AG09309 (cell line): Measurements from ENCODE around the gene HLCS.

Experiments
- DNase-seq: peaks from one replicate; pipeline ENCODE4 v3.0.0-alpha.2; 2010; ENCODE audit warnings: low read depth
- H3K4me3 ChIP-seq: 2 replicates; pipeline ENCODE4 v1.5.1; 2011; ENCODE audit warnings: mild to moderate bottlenecking, low read depth, low read length, moderate library complexity; ENCODE audit not compliant: control insufficient read depth
- CTCF ChIP-seq: IDR thresholded peaks from 2 replicates; pipeline ENCODE4 v1.5.1; 2011; ENCODE audit warnings: mild to moderate bottlenecking, low read depth, low read length, inconsistent platforms; ENCODE audit not compliant: insufficient read depth, control insufficient read depth; ENCODE audit errors: missing control alignments

Gene HLCS

DNA sequence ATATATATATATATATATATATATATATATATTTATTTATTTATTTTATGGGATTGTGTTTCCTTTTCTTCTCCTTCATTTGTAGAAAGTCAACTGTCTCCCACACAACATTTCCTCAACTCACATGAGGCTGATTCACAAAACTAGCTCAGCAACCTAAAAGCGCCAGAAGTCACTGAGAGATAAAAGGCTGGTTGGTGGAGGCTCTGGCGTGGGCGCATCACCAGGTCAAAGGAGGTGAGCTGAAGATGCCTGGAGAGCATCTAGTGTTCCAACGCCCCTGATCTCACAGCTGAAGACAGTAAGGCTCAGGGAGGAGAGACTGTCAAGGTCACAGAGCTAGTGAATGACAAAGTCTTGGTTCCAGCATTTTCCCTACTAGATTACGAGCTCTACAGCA, 78.0 kb downstream of the HLCS start:
- TF ChIP-seq CTCF, result no peak
- DNase-seq, result no peak
- H3K4me3 ChIP-seq, result no peak overlapping the region

- no peak overlapping the region for H3K4me3 ChIP-seq
- no peak for TF ChIP-seq CTCF
- no peak for DNase-seq
Measured at GRCh38 chr21:36887963-36888362, 78.5 kb downstream of the HLCS start.

DNA sequence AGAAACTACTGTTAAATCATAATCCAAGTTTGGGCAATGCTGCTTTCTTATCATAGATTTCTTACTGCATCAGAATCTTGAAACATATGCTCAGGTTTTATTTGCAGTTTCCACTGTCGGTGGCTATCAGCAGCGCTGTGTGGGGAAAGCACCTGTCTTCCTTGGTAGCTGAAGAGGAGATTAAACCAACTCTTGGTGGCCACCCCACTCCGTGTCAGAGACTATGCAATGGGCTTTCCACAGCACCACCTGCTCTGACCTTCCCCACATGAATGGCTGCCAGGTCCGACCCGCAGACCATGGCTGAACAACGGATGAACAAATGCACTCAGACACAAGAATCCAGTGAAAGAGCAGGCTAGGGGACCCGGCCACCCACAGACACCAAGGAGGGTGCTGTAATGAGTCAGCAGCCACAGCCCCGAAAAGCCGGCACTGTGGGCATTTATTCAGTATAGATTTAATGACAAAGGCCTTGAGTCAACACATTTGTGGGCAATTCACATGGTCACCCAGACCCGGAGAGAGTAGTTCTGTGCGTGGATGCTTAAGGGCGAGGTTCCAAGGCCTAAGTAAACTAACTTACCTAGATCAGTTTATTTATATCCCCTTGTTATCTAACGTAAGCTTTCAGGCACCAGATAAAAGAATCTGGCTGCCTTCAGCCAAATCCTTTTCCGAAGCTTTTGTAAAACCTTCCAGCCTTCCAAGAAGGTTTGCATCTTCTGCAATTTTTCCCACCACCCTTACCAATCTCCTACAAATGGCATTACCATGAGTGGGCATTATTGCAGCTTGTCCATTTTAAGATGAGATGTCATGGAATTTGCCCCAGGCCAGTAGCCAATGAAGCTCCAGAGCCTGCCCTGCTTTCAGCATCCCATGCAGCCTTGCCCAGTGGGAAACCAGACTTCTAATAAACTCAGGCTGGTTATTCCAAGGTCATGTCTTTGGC, 82.7 kb downstream of the HLCS start:
- DNase-seq, result no peak
- no peak overlapping the region for H3K4me3 ChIP-seq
- TF ChIP-seq CTCF, result no peak

- no peak for TF ChIP-seq CTCF
- DNase-seq, result no peak
- H3K4me3 ChIP-seq, result no peak overlapping the region
Measured at GRCh38 chr21:36882776-36883175, 83.7 kb downstream of the HLCS start.

DNA sequence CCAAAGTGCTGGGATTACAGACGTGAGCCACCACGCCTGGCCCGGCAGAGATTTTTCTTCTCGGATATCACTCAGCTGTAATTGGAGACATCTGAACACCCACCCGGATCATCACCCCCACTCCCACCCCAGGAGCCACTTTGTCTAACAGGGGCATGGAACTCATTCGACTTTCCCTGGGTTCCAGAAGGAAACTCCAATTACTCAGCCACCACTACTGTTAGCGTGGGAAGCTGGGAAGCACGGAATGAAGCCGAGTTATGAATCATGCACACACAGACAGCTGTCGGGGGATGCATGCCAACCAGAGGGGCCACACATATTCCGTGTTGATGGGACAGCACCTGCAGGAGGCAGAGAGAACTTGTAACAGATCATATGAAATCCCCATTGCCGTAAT, 85.2 kb downstream of the HLCS start:
- no peak overlapping the region for H3K4me3 ChIP-seq
- DNase-seq, result peak; percentile 61
- no peak for TF ChIP-seq CTCF

GRCh38 chr21:36879827-36880226, 86.6 kb downstream of the HLCS start:
- no peak for TF ChIP-seq CTCF
- no peak for DNase-seq
- no peak overlapping the region for H3K4me3 ChIP-seq
